Measurements from ENCODE around the gene CLN6.
"Not testable (repeated sequence)": the region's sequence is repeated elsewhere in the genome, so short reads cannot be mapped to it uniquely, and the experiment has no call there.

CLN6 gene

DNA sequence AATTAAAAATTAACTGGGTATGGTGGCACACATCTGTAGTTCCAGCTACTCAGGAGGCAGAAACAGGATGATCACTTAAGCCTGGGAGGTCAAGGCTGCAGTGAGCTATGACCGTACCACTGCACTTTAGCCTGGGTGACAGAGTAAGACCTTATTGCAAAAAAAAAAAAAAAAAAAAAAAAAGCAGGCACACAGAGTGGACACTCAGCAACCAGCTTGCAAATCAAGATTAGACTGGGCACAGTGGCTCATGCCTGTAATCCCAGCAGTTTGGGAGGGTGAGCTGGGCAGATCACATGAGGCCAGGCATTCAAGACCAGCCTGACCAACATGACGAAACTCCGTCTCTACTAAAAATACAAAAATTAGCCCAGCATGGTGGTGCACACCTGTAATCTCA, 5.4 kb downstream of the CLN6 start:
- Histone ChIP-seq H3K36me3 (ENCODE audit: control insufficient read depth in 2 of 2, insufficient read depth in 2 of 2, low read length in 2 of 2) (peaks cover 0 to 3% of the 10 kb centered on the region in 2 donors), H3K27me3 (ENCODE audit: control insufficient read depth in 2 of 2, insufficient read depth in 2 of 2, low read length in 2 of 2) (no peaks in the 10 kb centered on the region), H3K9ac (ENCODE audit: low read depth in 1 of 2, low read length in 2 of 2) (no peak overlapping the region), H3K9me3 (ENCODE audit: control insufficient read depth in 2 of 2, low read length in 2 of 2) (no peaks in the 10 kb centered on the region), H3K4me1 (ENCODE audit: control insufficient read depth in 2 of 2, insufficient read depth in 2 of 2, low read length in 2 of 2) (peaks cover 11 to 15% of the 10 kb centered on the region in 2 donors), H3K27ac (ENCODE audit: low read depth in 2 of 2, low read length in 2 of 2) (no peak overlapping the region), H3K4me3 (ENCODE audit: low read length in 2 of 2) (no peak overlapping the region)

DNA sequence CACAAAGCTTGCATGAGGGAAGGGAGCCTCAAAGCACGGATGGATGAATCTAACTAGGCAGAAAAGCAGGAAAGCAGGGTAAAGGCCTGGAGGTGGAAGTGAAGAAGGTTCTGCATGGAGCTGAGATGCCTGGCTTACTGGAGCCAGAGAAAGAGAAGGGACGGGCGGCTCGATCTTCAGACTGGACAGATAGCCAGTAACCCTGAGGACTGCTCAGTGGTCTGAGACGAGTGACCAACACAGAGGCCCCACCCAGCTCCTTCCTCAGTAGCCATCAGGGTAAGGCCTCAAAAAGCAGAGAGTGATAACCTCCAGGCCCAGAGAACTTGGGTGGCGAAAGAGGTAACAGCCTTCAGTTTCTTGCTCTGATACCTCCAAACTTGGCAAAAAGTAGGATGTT, 6.4 kb downstream of the CLN6 start:
- H3K4me3 ChIP-seq (ENCODE audit: low read length in 2 of 2) = no peak overlapping the region
- H3K27me3 ChIP-seq (ENCODE audit: control insufficient read depth in 2 of 2, insufficient read depth in 2 of 2, low read length in 2 of 2) = no peaks in the 10 kb centered on the region
- peaks cover 5 to 8% of the 10 kb centered on the region in 2 donors for H3K4me1 ChIP-seq (ENCODE audit: control insufficient read depth in 2 of 2, insufficient read depth in 2 of 2, low read length in 2 of 2)
- no peak overlapping the region for H3K27ac ChIP-seq (ENCODE audit: low read depth in 2 of 2, low read length in 2 of 2)
- H3K36me3 ChIP-seq (ENCODE audit: control insufficient read depth in 2 of 2, insufficient read depth in 2 of 2, low read length in 2 of 2) = peaks cover 2 to 3% of the 10 kb centered on the region in 2 donors
- no peak overlapping the region for H3K9ac ChIP-seq (ENCODE audit: low read depth in 1 of 2, low read length in 2 of 2)
- H3K9me3 ChIP-seq (ENCODE audit: control insufficient read depth in 2 of 2, low read length in 2 of 2) = no peaks in the 10 kb centered on the region

DNA sequence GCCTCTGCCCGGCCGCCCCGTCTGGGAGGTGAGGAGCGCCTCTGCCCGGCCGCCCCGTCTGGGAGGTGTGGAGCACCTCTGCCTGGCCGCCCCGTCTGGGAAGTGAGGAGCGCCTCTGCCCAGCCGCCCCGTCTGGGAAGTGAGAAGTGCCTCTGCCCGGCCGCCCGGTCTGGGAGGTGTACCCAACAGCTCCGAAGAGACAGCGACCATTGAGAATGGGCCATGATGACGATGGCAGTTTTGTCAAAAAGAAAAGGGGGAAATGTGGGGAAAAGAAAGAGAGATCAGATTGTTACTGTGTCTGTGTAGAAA, 7.1 kb downstream of the CLN6 start:
- not testable (repeated sequence) for H3K9me3 ChIP-seq (ENCODE audit: control insufficient read depth in 2 of 2, low read length in 2 of 2); H3K4me3 ChIP-seq (ENCODE audit: low read length in 2 of 2); H3K27me3 ChIP-seq (ENCODE audit: control insufficient read depth in 2 of 2, insufficient read depth in 2 of 2, low read length in 2 of 2); H3K9ac ChIP-seq (ENCODE audit: low read depth in 1 of 2, low read length in 2 of 2); H3K36me3 ChIP-seq (ENCODE audit: control insufficient read depth in 2 of 2, insufficient read depth in 2 of 2, low read length in 2 of 2); H3K27ac ChIP-seq (ENCODE audit: low read depth in 2 of 2, low read length in 2 of 2); H3K4me1 ChIP-seq (ENCODE audit: control insufficient read depth in 2 of 2, insufficient read depth in 2 of 2, low read length in 2 of 2)

DNA sequence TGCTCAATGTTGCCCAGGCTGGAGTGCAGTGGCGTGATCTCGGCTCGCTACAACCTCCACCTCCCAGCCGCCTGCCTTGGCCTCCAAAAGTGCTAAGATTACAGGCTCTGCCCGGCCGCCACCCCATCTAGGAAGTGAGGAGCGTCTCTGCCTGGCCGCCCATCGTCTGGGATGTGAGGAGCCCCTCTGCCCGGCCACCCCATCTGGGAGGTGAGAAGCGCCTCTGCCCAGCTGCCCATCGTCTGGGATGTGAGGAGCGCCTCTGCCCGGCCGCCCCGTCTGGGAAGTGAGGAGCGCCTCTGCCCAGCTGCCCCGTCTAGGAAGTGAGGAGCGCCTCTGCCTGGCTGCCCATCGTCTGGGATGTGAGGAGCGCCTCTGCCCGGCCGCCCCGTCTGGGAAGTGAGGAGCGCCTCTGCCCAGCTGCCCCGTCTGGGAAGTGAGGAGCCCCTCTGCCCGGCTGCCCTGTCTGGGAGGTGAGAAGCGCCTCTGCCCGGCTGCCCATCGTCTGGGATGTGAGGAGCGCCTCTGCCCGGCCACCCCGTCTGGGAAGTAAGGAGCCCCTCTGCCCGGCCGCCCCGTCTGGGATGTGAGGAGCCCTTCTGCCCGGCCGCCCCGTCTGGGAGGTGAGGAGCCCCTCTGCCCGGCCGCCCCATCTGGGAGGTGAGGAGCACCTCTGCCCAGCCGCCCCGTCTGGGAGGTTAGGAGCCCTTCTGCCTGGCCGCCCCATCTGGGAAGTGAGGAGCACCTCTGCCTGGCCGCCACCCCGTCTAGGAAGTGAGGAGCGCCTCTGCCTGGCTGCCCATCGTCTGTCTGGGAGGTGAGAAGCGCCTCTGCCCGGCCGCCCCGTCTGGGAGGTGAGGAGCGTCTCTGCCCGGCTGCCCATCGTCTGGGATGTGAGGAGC, 7.7 kb downstream of the CLN6 start:
- not testable (repeated sequence) for H3K4me1 ChIP-seq (ENCODE audit: control insufficient read depth in 2 of 2, insufficient read depth in 2 of 2, low read length in 2 of 2); H3K27ac ChIP-seq (ENCODE audit: low read depth in 2 of 2, low read length in 2 of 2); H3K9me3 ChIP-seq (ENCODE audit: control insufficient read depth in 2 of 2, low read length in 2 of 2); H3K36me3 ChIP-seq (ENCODE audit: control insufficient read depth in 2 of 2, insufficient read depth in 2 of 2, low read length in 2 of 2); H3K9ac ChIP-seq (ENCODE audit: low read depth in 1 of 2, low read length in 2 of 2); H3K4me3 ChIP-seq (ENCODE audit: low read length in 2 of 2); H3K27me3 ChIP-seq (ENCODE audit: control insufficient read depth in 2 of 2, insufficient read depth in 2 of 2, low read length in 2 of 2)

DNA sequence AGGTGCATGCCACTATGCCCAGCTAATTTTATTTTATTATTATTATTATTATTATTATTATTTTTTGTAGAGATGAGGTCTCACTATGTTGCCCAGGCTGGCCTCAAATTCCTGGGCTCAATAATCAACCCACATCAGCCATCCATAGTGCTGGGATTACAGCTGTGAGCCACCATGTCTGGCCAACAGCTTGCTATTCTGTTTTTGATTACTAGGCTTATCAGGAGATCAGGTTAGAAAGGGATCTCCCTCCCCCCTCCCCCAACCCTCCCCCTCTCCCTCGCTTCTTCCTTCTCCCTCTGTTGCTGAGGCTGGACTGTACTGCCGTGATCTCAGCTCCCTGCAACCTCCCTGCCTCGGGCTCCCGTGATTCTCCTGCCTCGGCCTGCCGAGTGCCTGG, 8.6 kb downstream of the CLN6 start:
- H3K4me3 ChIP-seq (ENCODE audit: low read length in 2 of 2) = no peak overlapping the region
- H3K4me1 ChIP-seq (ENCODE audit: control insufficient read depth in 2 of 2, insufficient read depth in 2 of 2, low read length in 2 of 2) = no peaks in the 10 kb centered on the region
- H3K9ac ChIP-seq (ENCODE audit: low read depth in 1 of 2, low read length in 2 of 2) = no peak overlapping the region
- H3K9me3 ChIP-seq (ENCODE audit: control insufficient read depth in 2 of 2, low read length in 2 of 2) = no peaks in the 10 kb centered on the region
- H3K36me3 ChIP-seq (ENCODE audit: control insufficient read depth in 2 of 2, insufficient read depth in 2 of 2, low read length in 2 of 2) = peaks cover 3 to 7% of the 10 kb centered on the region in 2 donors
- H3K27ac ChIP-seq (ENCODE audit: low read depth in 2 of 2, low read length in 2 of 2) = no peak overlapping the region
- no peaks in the 10 kb centered on the region for H3K27me3 ChIP-seq (ENCODE audit: control insufficient read depth in 2 of 2, insufficient read depth in 2 of 2, low read length in 2 of 2)

DNA sequence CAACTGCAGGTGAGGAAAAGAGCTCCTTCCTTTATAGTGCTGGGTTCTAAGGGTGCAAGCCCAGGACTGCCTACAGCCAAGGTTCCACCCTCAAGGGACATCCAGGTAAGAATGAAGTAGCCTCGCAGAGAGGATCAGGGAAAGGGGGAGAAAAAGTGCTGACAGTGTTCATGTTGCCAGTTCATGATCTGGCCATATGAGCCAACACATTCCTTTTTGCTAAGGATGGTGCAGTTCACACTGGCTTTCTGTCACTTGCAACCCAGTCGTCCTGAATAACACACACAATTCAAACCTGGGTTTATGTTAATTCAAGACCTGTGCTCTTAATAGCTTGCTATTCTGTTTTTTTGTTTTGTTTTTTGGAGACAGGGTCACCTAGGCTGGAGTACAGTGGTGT, 9.0 kb downstream of the CLN6 start:
- no peak overlapping the region for H3K27ac ChIP-seq (ENCODE audit: low read depth in 2 of 2, low read length in 2 of 2)
- H3K36me3 ChIP-seq (ENCODE audit: control insufficient read depth in 2 of 2, insufficient read depth in 2 of 2, low read length in 2 of 2) = peaks cover 3 to 7% of the 10 kb centered on the region in 2 donors
- H3K4me1 ChIP-seq (ENCODE audit: control insufficient read depth in 2 of 2, insufficient read depth in 2 of 2, low read length in 2 of 2) = no peaks in the 10 kb centered on the region
- H3K9ac ChIP-seq (ENCODE audit: low read depth in 1 of 2, low read length in 2 of 2) = no peak overlapping the region
- H3K9me3 ChIP-seq (ENCODE audit: control insufficient read depth in 2 of 2, low read length in 2 of 2) = no peaks in the 10 kb centered on the region
- no peaks in the 10 kb centered on the region for H3K27me3 ChIP-seq (ENCODE audit: control insufficient read depth in 2 of 2, insufficient read depth in 2 of 2, low read length in 2 of 2)
- no peak overlapping the region for H3K4me3 ChIP-seq (ENCODE audit: low read length in 2 of 2)

DNA sequence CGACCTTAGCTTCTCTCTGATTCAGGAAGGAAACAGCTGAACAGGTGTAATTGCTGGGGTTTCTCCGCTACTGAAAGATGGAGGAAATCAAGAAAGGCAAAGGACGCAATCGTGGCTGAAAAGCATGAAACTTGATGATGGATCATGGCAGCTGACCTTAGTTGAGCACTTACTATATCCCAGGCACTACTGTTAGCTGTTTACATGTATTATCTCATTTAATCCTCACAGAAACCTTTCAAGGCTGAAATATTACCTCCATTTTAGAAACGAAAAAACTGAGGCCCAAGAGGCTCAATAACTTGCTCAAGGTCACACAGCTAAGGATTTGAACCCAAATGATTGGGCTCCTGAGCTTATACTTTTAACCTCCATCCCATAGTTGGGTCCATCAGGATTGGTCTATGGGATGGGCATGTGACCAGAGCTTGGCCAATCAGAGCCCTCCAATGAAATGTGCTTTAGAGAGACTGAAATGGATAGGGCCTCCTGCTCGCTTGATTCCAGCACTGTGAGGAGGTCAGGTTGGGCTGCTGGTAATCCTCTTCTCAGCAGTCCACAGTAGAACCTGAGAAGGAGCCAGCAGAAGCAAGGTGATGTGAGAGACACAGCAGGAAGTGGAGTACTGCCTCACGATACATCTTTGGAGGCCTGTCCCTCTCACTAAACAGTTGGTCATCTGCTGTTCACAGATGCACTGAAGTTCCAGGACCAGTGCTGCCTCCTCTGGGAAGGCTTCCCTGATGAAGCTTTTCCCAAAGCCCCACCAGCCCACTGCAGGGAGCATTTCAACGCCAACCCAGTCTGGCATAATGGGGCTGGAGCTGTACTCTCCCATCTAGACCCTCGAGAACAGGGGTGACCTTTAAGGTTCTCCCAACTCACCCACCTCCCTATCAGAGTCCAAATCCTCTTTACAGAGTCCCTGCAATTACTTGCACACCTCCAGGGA, 10.4 kb downstream of the CLN6 start:
- no peak overlapping the region for H3K4me3 ChIP-seq (ENCODE audit: low read length in 2 of 2)
- H3K27ac ChIP-seq (ENCODE audit: low read depth in 2 of 2, low read length in 2 of 2) = no peak overlapping the region
- peaks cover 3 to 7% of the 10 kb centered on the region in 2 donors for H3K36me3 ChIP-seq (ENCODE audit: control insufficient read depth in 2 of 2, insufficient read depth in 2 of 2, low read length in 2 of 2)
- H3K27me3 ChIP-seq (ENCODE audit: control insufficient read depth in 2 of 2, insufficient read depth in 2 of 2, low read length in 2 of 2) = no peaks in the 10 kb centered on the region
- no peak overlapping the region for H3K9ac ChIP-seq (ENCODE audit: low read depth in 1 of 2, low read length in 2 of 2)
- H3K4me1 ChIP-seq (ENCODE audit: control insufficient read depth in 2 of 2, insufficient read depth in 2 of 2, low read length in 2 of 2) = no peaks in the 10 kb centered on the region
- no peaks in the 10 kb centered on the region for H3K9me3 ChIP-seq (ENCODE audit: control insufficient read depth in 2 of 2, low read length in 2 of 2)

DNA sequence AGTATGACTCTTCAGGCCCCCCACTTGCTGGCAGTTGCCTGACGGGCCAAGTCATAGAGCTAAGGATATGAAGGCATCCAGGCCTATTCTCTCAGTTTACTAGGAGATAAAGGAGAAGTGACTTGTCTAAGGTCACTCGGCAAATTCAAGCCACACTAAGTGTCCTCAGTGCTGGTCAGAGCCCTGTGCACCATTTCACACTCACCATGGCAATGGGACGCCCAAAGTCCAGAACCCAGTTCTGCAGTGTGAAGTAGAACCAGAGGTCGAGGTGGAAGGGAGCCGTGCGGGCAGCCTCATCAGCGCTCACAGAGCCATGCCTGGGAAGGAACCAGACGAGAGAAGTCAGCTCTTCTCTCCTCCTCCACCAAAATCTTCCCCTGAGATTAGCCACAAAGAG, 11.2 kb downstream of the CLN6 start:
- no peak overlapping the region for H3K4me3 ChIP-seq (ENCODE audit: low read length in 2 of 2)
- no peak overlapping the region for H3K9ac ChIP-seq (ENCODE audit: low read depth in 1 of 2, low read length in 2 of 2)
- H3K27ac ChIP-seq (ENCODE audit: low read depth in 2 of 2, low read length in 2 of 2) = no peak overlapping the region
- H3K36me3 ChIP-seq (ENCODE audit: control insufficient read depth in 2 of 2, insufficient read depth in 2 of 2, low read length in 2 of 2) = peaks cover 5 to 7% of the 10 kb centered on the region in 2 donors
- no peaks in the 10 kb centered on the region for H3K27me3 ChIP-seq (ENCODE audit: control insufficient read depth in 2 of 2, insufficient read depth in 2 of 2, low read length in 2 of 2)
- no peaks in the 10 kb centered on the region for H3K9me3 ChIP-seq (ENCODE audit: control insufficient read depth in 2 of 2, low read length in 2 of 2)
- H3K4me1 ChIP-seq (ENCODE audit: control insufficient read depth in 2 of 2, insufficient read depth in 2 of 2, low read length in 2 of 2) = no peaks in the 10 kb centered on the region

DNA sequence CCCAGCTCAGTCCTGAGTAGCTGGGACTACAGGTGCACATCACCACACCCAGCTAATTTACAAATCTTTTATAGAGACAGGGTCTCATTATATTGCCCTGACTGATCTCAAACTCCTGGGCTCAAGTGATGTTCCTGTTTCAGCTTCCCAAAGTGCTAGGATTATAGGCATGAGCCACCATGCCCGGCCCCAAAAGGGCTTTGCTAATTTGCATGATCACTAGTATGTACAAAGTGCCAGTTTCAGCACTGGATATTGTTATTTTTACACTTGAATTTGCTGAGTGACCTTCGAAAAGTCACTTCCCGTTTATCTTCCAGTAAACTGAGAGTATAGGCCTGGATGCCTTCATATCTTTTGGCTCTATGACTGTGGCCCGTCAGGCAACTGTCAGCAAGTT, 12.2 kb downstream of the CLN6 start:
- Histone ChIP-seq H3K9ac (ENCODE audit: low read depth in 1 of 2, low read length in 2 of 2) (no peak overlapping the region), H3K27me3 (ENCODE audit: control insufficient read depth in 2 of 2, insufficient read depth in 2 of 2, low read length in 2 of 2) (no peaks in the 10 kb centered on the region), H3K4me3 (ENCODE audit: low read length in 2 of 2) (no peak overlapping the region), H3K4me1 (ENCODE audit: control insufficient read depth in 2 of 2, insufficient read depth in 2 of 2, low read length in 2 of 2) (no peaks in the 10 kb centered on the region), H3K9me3 (ENCODE audit: control insufficient read depth in 2 of 2, low read length in 2 of 2) (no peaks in the 10 kb centered on the region), H3K36me3 (ENCODE audit: control insufficient read depth in 2 of 2, insufficient read depth in 2 of 2, low read length in 2 of 2) (peaks cover 5 to 7% of the 10 kb centered on the region in 2 donors), H3K27ac (ENCODE audit: low read depth in 2 of 2, low read length in 2 of 2) (no peak overlapping the region)

DNA sequence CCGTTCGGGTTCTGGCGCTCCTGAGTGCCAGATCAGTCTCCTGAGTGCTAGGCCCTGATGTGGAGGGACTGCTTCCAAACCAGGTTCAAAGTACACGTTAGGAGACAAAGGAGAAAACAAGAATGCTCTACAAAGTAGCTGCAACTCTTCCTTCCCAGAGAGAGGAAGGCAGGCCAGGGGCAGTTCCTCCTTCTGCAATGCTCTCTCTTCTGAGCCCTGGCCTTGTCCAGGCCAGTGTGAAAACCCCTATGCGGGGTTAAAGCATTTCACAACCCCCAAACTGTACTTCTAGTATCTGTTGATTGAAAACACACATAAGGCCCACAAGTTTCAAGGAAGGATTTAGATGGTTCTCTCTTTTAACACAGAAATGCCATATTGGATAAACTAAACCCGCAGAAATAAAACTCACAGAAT, 14.7 kb downstream of the CLN6 start:
- Histone ChIP-seq H3K27ac (ENCODE audit: low read depth in 2 of 2, low read length in 2 of 2) (no peak overlapping the region), H3K9ac (ENCODE audit: low read depth in 1 of 2, low read length in 2 of 2) (no peak overlapping the region), H3K27me3 (ENCODE audit: control insufficient read depth in 2 of 2, insufficient read depth in 2 of 2, low read length in 2 of 2) (no peaks in the 10 kb centered on the region), H3K36me3 (ENCODE audit: control insufficient read depth in 2 of 2, insufficient read depth in 2 of 2, low read length in 2 of 2) (peaks cover 7 to 8% of the 10 kb centered on the region in 2 donors), H3K4me3 (ENCODE audit: low read length in 2 of 2) (no peak overlapping the region), H3K9me3 (ENCODE audit: control insufficient read depth in 2 of 2, low read length in 2 of 2) (no peaks in the 10 kb centered on the region), H3K4me1 (ENCODE audit: control insufficient read depth in 2 of 2, insufficient read depth in 2 of 2, low read length in 2 of 2) (peaks cover 0 to 4% of the 10 kb centered on the region in 2 donors)

All from mucosa of rectum (tissue), 2 donors.